ENCODE data around the gene FGD5. TPM values are rescaled to one million over a fixed set of nuclear protein-coding genes. Genes with fewer than 3 reads are reported as not detected.
A peak's percentile ranks its signal among the peaks of the same experiment; 100 is the strongest.

FGD5 gene
- total and polyA plus RNA-seq, 2 donors from 2014 or later: 18.7 to 40.1 TPM

GRCh38 chr3:14837878-14838258, 19.1 kb downstream of the FGD5 start:
- H3K4me3 ChIP-seq (ENCODE audit: low read length in 3 of 3): peak overlapping the region in 1 of 3 donors; percentile 31
- DNase-seq (peak in 4 of 5 donors; percentile 29 to 85 (median 66)), FAIRE-seq (no peak)
- intact Hi-C loops (cut with DNase I): no loop called here
- H3K27ac ChIP-seq (ENCODE audit: low read depth in 2 of 2, low read length in 2 of 2): peak overlapping the region; percentile 53 to 57
- H3K9me3 ChIP-seq (ENCODE audit: control insufficient read depth in 2 of 3, insufficient read depth in 1 of 3, low read length in 3 of 3): no peaks in the 10 kb centered on the region
- no peak overlapping the region for H3K9ac ChIP-seq (ENCODE audit: low read length in 3 of 3)
- peaks cover 0 to 31% (median 28%) of the 10 kb centered on the region in 3 donors for H3K4me1 ChIP-seq (ENCODE audit: control insufficient read depth in 2 of 3, insufficient read depth in 2 of 3, low read depth in 1 of 3, low read length in 3 of 3)
- no peaks in the 10 kb centered on the region for H3K36me3 ChIP-seq (ENCODE audit: control insufficient read depth in 2 of 3, insufficient read depth in 3 of 3, low read length in 3 of 3)
- no peak for TF ChIP-seq CTCF (IDR thresholded peaks at IDR 0.05; ENCODE audit: borderline replicate concordance, extremely low read depth, insufficient read depth)
- H3K27me3 ChIP-seq (ENCODE audit: control insufficient read depth, insufficient read depth, low read length): no peaks in the 10 kb centered on the region

- Histone ChIP-seq H3K27me3 (ENCODE audit: control insufficient read depth, insufficient read depth, low read length) (no peaks in the 10 kb centered on the region), H3K27ac (ENCODE audit: low read depth in 2 of 2, low read length in 2 of 2) (no peak overlapping the region), H3K9me3 (ENCODE audit: control insufficient read depth in 2 of 3, insufficient read depth in 1 of 3, low read length in 3 of 3) (no peaks in the 10 kb centered on the region), H3K4me3 (ENCODE audit: low read length in 3 of 3) (no peak overlapping the region), H3K4me1 (ENCODE audit: control insufficient read depth in 2 of 3, insufficient read depth in 2 of 3, low read depth in 1 of 3, low read length in 3 of 3) (peaks cover 0 to 31% (median 28%) of the 10 kb centered on the region in 3 donors), H3K36me3 (ENCODE audit: control insufficient read depth in 2 of 3, insufficient read depth in 3 of 3, low read length in 3 of 3) (no peaks in the 10 kb centered on the region), H3K9ac (ENCODE audit: low read length in 3 of 3) (no peak overlapping the region)
- intact Hi-C loops (cut with DNase I): no loop called here
- FAIRE-seq: no peak
- no peak for DNase-seq
- TF ChIP-seq CTCF (IDR thresholded peaks at IDR 0.05; ENCODE audit: borderline replicate concordance, extremely low read depth, insufficient read depth): no peak
Measured at GRCh38 chr3:14839236-14839635, 20.5 kb downstream of the FGD5 start.

- FAIRE-seq (no peak), DNase-seq (peak in 1 of 5 donors; percentile 24)
- Histone ChIP-seq H3K4me3 (ENCODE audit: low read length in 3 of 3) (no peak overlapping the region), H3K36me3 (ENCODE audit: control insufficient read depth in 2 of 3, insufficient read depth in 3 of 3, low read length in 3 of 3) (no peaks in the 10 kb centered on the region), H3K27ac (ENCODE audit: low read depth in 2 of 2, low read length in 2 of 2) (no peak overlapping the region), H3K9me3 (ENCODE audit: control insufficient read depth in 2 of 3, insufficient read depth in 1 of 3, low read length in 3 of 3) (no peaks in the 10 kb centered on the region), H3K9ac (ENCODE audit: low read length in 3 of 3) (no peak overlapping the region), H3K27me3 (ENCODE audit: control insufficient read depth, insufficient read depth, low read length) (no peaks in the 10 kb centered on the region), H3K4me1 (ENCODE audit: control insufficient read depth in 2 of 3, insufficient read depth in 2 of 3, low read depth in 1 of 3, low read length in 3 of 3) (peaks cover 0 to 25% (median 19%) of the 10 kb centered on the region in 3 donors)
- intact Hi-C loops (cut with DNase I): no loop called here
- TF ChIP-seq CTCF (IDR thresholded peaks at IDR 0.05; ENCODE audit: borderline replicate concordance, extremely low read depth, insufficient read depth): no peak
Measured at GRCh38 chr3:14841836-14842235, 23.1 kb downstream of the FGD5 start.

GRCh38 chr3:14842277-14842676, 23.5 kb downstream of the FGD5 start:
- Histone ChIP-seq H3K9ac (ENCODE audit: low read length in 3 of 3) (no peak overlapping the region), H3K36me3 (ENCODE audit: control insufficient read depth in 2 of 3, insufficient read depth in 3 of 3, low read length in 3 of 3) (no peaks in the 10 kb centered on the region), H3K27ac (ENCODE audit: low read depth in 2 of 2, low read length in 2 of 2) (no peak overlapping the region), H3K9me3 (ENCODE audit: control insufficient read depth in 2 of 3, insufficient read depth in 1 of 3, low read length in 3 of 3) (no peaks in the 10 kb centered on the region), H3K4me1 (ENCODE audit: control insufficient read depth in 2 of 3, insufficient read depth in 2 of 3, low read depth in 1 of 3, low read length in 3 of 3) (peaks cover 0 to 21% (median 18%) of the 10 kb centered on the region in 3 donors), H3K27me3 (ENCODE audit: control insufficient read depth, insufficient read depth, low read length) (no peaks in the 10 kb centered on the region), H3K4me3 (ENCODE audit: low read length in 3 of 3) (no peak overlapping the region)
- no peak for FAIRE-seq
- intact Hi-C loops (cut with DNase I): no loop called here
- no peak for TF ChIP-seq CTCF (IDR thresholded peaks at IDR 0.05; ENCODE audit: borderline replicate concordance, extremely low read depth, insufficient read depth)
- no peak for DNase-seq

All from kidney (tissue), 14 donors.